COLO829 (cell line): ENCODE data around the gene PRG2.

Experiments used
- DNase-seq: peaks from one replicate; pipeline ENCODE4 v3.0.0; 2012; ENCODE audit warnings: low spot score

PRG2 gene, protein sequence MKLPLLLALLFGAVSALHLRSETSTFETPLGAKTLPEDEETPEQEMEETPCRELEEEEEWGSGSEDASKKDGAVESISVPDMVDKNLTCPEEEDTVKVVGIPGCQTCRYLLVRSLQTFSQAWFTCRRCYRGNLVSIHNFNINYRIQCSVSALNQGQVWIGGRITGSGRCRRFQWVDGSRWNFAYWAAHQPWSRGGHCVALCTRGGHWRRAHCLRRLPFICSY

GRCh38 chr11:57390535-57390934, at the start of gene PRG2:
PRG2 (minus strand) TSS chr11:57390650; CDS start chr11:57389944, 706 bp downstream.
- no peak for DNase-seq

DNA sequence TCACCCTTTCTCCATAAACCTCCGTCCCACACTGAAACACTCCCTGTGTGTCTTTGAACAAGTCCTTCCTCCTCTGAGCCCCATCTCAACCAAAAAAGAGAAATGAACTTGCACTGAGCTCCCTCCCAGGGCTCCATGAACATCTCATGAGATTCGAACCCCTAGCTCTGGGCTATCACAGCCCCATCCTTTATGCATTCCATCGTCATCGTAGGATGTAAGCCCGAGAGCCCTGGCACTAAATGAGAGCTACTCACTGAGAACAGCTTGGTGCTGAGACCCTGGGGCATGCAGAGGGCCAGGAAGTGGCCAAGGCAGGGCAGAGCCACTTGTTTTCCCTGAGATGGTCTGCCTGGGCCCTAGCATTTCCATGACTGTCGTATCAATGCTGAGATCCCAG, 49.3 kb upstream of the PRG2 start:
- no peak for DNase-seq

DNA sequence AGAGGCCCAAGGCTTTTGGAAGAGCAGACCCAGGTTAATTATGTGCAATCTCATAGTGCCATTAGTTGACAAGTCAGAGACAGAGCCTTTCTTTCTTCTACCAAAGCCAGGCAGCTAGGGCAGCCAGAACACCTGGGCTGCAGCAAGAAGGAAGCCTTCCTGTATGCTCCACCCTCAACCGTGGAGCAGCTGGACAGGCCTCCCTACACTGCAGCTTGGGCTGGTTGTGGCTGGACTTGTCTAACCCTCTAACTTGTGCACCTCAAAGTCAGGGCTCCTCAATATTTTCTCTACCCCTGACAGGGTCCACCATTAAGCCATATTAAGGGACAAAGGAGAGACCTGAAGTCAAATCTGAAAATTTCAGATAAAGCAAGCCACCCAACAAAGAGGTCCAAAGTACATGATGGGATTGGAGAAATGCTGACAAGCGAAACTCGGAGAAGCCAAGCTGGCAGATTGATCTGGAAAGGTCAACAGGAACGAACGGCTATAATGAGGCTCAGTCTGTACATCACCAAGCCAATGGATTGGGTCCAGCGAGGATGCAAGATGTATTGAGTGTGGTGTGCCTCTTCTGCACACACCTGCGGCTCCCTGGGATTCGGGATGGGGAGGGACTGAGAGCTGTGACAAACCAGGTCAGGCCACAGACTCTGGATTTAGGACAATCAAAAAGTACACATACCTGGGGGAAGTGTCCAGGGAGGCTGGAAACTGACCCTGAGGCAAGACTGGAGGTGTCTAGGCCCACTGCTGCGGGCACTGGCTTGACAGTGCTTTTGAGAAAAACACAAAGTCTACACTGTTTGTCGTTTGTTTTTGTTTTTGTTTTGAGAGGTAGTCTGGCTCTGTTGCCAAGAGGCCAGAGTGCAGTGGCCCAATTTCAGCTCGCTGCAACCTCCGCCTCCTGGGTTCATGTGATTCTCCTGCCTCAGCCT, 48.2 kb upstream of the PRG2 start:
- no peak for DNase-seq

- no peak for DNase-seq
Measured at GRCh38 chr11:57436031-57436430, 45.6 kb upstream of the PRG2 start.

- no peak for DNase-seq
Measured at GRCh38 chr11:57434640-57435546, 44.4 kb upstream of the PRG2 start.

DNA sequence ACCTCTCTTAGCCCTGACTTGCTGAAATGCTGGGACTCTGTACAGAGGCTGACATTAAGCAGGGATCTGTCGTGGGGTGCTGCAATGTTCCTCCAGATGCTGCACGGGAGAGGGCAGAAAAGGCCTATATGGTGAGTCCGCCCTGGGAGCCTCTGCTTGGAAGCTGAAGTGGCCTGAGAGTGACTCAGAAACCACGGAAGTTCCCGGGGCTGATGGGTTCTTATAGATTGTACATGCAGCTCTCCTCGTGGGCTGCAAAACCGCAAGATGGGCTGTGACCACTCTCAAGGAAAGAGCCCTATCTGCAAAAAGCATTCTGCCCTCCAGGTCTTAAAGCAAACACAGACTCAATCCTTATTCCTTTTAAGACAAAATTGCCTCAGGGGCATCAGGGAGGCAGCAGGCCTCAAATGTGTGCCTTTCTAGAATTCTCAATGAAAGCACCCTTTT, 42.3 kb upstream of the PRG2 start:
- no peak for DNase-seq

GRCh38 chr11:57432149-57432561, 41.7 kb upstream of the PRG2 start:
- DNase-seq, result peak; percentile 58

DNA sequence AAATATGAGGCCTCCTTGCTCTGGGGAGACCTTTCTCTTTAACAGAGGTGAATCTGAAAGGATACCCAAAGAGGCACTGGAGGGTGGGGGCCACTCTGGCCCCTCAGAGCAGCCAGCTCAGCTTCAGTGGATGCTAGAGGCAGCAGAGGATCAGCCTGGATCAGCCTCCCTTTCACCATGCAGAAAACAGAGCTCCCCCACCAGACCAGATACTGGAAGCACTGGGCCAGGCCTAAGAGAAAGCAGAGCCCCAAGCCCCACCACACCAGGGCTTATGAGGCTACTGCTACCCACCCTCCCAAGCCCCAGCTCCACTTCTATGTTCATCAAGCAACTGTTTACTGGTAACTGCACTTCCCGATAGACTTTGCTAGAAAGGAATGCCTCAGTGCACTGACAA, 40.5 kb upstream of the PRG2 start:
- no peak for DNase-seq

GRCh38 chr11:57429946-57430345, 39.5 kb upstream of the PRG2 start:
- DNase-seq, result no peak

- DNase-seq, result no peak
Measured at GRCh38 chr11:57428643-57429042, 38.2 kb upstream of the PRG2 start.

DNA sequence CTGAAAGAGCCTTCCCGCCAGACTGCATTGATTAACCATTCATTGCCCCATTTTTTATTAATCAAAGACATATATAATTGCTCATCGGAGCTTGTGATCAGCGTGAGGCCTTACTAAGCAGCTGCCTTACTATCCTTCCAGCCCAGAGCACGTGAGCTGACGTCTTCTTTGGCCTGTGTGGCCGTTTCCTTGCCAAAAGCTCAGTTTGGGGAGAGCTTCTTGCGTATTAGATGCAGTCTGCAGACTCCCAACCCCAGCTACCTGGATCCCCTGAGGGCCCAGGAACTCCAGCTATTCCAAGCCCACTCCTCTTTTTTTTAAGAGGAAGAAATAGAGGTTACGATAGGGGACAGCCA, 37.3 kb upstream of the PRG2 start:
- DNase-seq, result no peak

- peak; percentile 31 for DNase-seq
Measured at GRCh38 chr11:57426929-57427726, 36.7 kb upstream of the PRG2 start, which contains the start of gene SLC43A3. SLC43A3 (minus strand) TSS chr11:57427121; CDS start chr11:57426172, 949 bp downstream.

DNA sequence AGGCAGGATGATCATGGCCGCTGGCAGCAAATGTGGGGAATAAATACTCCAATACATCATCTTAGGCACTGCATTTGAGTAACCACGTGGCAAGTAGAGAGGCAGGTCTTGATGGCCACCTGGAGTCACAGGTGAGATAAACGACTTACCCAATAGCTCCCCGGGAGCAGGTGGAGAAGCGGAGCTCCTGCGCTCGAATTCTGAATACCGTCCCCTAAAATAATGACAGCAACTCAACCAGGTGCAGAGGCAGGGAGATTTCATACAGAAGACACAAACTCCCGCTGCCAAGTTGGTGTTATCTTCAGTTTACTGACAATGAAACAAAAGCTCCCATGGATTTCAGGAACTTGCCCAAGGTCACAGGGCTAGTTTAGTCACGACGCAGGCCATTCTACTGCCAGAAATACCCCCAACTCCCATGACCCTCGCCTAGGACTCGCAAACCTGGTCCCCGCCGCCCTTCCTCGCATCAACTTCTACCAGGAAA, 36.0 kb upstream of the PRG2 start:
- DNase-seq, result no peak

GRCh38 chr11:57425565-57426438, 35.4 kb upstream of the PRG2 start:
- DNase-seq, result no peak

DNA sequence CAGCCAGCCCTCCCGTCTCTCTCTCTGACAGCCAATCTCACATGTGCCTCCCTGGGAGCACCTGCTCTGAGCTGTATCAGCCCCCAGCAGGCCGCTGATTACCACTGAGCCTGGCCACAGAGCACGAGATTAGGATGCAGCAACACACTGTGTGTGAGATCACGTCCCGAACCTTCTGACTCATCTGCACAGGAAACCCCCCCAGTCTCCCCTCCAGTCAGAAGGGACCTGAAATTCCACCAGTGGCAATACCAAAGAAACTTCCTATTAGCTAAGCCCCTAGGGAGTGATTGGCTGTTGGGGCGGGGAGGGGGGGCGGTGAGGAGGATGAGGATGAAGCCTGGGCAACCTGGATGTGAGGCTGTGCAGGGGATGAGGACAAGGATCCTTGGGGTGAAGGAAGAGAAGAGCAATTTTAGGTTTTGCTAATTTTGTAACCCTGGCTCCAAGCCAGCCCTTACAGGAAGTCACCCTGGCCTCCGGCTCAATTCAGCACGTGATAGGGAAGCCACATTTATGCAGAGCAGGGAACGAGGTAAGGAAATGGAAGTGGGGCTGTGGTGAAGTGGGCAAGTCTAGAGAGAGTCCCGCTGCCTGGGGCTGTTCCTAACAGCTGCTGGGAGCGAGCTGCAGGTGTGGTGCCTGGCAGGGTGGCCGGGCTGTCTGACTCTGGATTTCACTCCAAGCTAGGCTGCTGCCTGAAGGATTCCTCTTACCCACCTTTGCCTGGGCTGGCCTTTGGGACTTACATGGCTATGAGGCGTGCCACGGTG, 34.5 kb upstream of the PRG2 start:
- DNase-seq, result peak; percentile 68

- no peak for DNase-seq
Measured at GRCh38 chr11:57424137-57424791, 33.8 kb upstream of the PRG2 start.

- DNase-seq, result no peak
Measured at GRCh38 chr11:57422669-57423068, 32.2 kb upstream of the PRG2 start.

- no peak for DNase-seq
Measured at GRCh38 chr11:57421805-57422204, 31.4 kb upstream of the PRG2 start.

GRCh38 chr11:57421066-57421465, 30.6 kb upstream of the PRG2 start:
- no peak for DNase-seq
